Esophagus muscularis mucosa (tissue), 4 donors: ENCODE measurements around the gene C4orf33.

Source experiments
- CTCF ChIP-seq, 3 experiments: fragments of 200-600 bp in 2 of 3; fragments of 450-650 bp in 1 of 3; sonication (generic) in 2 of 3; IDR thresholded peaks; one replicate each; pipeline ENCODE4 v1.5.1; 2017 to 2019; ENCODE audit warnings: antibody characterized with exemption in 3 of 3, mild to moderate bottlenecking in 2 of 3, moderate library complexity in 1 of 3
- EP300 ChIP-seq: sonication (generic); formaldehyde crosslinking; IDR thresholded peaks from one replicate; pipeline ENCODE4 v1.6.1; 2017; ENCODE audit warnings: antibody characterized with exemption
- POLR2A ChIP-seq: fragments of 450-650 bp; IDR thresholded peaks from one replicate; pipeline ENCODE4 v1.6.1; 2017; ENCODE audit warnings: antibody characterized with exemption, moderate library complexity, mild to moderate bottlenecking, low read depth

DNA sequence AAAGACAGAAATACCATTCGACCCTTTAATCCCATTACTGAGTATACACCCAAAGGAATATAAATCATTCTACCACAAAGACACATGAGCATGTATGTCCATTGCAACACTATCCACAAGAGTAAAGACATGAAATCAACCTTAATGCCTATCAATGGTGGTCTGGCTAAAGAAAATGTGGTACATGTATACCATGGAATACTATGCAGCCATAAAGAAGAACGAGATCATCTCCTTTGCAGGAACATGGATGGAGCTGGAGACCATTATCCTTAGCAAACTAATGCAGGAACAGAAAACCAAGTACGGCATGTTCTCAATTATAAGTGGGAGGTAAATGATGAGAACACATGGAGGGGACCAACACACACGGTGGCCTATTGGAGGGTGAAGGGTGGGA lies 10.5 kb upstream of the C4orf33 start:
- TF ChIP-seq CTCF (IDR thresholded peaks at IDR 0.05) = no peak
- TF ChIP-seq POLR2A = no peak
- no peak for TF ChIP-seq EP300
